ENCODE results near the gene PRR14.
"Not testable (repeated sequence)": the region's sequence is repeated elsewhere in the genome, so short reads cannot be mapped to it uniquely, and the experiment has no call there.

The PRR14 gene

DNA sequence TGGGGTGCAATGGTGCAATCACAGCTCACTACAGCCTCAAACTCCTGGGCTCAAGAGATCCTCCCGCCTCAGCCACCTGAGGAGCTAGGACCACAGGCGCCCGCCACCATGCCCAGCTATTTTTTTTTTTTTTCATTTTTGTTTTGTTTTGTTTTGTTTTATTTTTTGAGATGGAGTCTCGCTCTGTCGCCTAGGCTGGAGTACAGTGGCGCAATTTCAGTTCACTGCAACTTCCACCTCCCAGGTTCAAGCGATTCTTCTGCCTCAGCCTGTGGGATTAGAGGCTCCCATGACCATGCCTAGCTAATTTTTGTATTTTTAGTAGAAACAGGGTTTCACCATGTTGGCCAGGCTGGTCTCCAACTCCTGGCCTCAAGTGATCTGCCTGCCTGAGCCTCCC is 18.3 kb upstream of the PRR14 start:
- DNase-seq (ENCODE audit: low spot score), result not testable (repeated sequence)

DNA sequence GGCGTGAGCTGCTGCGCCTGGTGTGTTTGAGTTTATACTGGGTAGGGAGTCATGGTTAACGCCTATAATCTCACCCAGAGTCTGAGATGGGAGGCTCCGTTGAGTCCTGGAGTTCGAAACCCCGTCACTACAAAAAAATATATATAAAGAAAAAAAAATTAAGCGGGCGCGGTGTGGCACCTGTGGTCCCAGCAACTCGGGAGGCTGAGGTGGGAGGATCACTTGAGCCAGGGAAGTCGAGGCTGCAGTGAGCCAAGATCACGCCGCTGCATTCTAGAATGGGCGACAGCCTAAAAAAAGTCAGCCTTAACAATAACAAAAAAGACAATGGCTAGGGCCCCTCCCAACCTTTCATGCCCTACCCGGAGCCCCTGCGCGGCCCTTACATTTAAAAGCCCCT is 17.2 kb upstream of the PRR14 start:
- DNase-seq (ENCODE audit: low spot score), result no peak

DNA sequence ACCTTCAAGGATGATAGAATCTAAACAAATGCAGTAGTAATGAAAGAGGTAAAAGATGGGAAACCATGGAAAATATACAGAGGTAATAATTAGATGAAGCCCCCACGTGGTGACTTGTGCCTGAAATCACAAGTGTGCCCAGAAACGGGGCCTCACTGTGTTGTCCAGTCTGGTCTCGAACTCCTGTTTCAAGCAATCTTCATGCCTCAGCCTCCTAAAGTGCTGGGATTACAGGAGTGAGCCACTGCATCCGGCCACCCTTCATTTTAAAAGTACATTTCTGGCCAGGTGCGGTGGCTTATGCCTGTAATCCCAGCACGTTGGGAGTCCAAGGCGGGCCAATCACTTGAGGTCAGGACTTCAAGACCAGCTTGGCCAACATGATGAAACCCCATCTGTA is 14.2 kb upstream of the PRR14 start:
- no peak for DNase-seq (ENCODE audit: low spot score)

DNA sequence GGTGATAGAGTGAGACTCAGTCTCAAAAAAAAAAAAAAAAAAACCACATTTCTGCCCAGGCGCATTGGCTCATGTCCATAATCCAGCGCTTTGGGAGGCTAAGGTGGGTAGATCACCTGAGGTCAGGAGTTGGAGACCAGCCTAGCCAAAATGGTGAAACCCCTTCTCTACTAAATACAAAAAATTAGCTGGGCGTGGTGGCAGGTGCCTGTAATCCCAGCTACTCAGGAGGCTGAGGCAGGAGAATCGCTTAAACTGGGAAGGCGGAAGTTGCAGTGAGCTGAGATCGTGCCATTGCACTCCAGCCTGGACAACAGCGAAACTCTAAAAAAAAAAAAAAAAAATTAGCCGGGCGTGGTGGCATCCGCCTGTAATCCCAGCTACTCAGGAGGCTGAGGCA is 13.6 kb upstream of the PRR14 start:
- not testable (repeated sequence) for DNase-seq (ENCODE audit: low spot score)

DNA sequence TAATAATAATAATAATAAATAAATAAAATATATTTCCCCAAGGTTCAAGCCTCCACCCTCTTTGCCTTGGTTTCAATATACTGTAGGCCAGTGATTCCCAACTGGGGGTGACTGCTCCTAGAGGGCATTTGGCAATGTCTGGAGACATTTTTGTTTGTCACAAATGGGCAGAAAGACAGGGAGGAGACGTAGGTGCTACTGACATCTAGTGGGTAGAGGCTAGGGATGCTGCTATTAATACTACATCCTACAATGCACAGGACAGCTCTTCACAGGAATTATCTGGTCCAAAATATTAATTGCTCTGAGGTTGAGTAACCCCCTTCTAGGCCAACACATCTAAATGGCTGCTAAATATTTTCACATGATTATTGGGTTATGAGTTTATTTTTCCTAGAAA is 12.8 kb upstream of the PRR14 start:
- peak; percentile 78 for DNase-seq (ENCODE audit: low spot score)

DNA sequence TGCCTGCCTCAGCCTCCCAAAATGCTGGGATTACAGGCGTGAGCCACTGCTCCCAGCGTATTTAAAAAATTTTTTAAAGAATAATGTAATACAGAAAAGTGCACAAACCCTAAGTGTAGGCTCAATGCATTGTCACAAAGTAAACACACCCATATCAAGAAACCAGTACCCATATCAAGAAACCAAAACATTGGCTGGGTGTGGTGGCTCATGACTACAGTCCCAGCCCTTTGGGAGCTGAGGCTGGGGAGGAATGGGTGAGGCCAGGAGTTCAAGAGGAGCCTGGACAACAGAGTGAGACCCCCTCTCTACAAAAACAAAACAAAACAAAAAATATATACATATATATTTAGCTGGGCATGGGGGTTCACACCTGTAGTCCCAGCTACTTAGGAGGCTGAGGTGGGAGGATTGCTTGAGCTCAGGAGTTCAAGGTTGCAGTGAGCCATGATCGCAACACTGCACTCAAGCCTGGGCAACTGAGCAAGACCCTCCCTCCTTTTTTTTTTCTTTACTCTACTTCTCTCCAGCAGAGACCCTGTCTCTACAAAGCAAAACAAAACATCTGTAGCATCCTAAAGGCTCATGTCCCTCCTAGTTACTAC is 9.3 kb upstream of the PRR14 start:
- DNase-seq (ENCODE audit: low spot score), result no peak

DNA sequence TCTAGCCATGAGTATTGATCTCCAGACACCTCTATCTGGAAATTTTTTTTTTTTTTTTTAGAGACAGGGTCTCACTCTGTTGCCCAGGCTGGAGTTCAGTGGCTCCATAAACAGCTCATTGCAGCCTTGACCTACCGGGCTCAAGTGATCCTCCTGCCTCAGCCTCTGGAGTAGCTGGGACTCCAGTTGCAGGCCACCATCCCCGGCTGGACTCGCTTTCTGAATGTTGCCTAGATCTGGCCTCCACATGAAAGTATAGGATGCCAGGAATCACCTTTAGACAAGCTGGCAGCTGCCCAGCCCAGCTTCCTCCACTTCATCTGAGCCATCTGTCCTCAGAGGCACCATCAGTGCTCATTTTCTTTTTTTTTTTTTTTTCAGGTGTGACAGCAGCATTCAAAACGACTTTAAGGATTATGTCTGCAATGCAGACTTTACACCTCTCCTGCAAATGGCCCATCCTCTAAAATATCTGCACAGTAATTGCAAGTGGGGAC is 6.4 kb upstream of the PRR14 start:
- DNase-seq (ENCODE audit: low spot score), result no peak

DNA sequence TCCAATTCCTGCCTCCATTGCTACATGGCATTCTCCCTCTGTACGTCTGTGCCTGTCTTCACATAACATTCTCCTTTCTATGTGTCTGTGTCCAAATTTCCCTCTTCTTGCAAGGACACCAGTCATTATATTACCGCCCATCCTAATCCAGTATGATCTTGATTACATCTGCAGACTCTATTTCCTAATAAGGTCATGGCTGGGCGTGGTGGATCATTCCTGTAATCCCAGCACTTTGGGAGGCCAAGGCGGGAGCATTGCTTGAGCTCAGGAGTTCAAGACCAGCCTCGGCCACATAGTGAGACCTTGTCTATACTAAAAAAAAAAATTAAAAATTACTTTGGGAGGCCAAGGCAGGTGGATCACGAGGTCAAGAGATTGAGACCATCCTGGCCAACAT is 5.0 kb upstream of the PRR14 start:
- no peak for DNase-seq (ENCODE audit: low spot score)

DNA sequence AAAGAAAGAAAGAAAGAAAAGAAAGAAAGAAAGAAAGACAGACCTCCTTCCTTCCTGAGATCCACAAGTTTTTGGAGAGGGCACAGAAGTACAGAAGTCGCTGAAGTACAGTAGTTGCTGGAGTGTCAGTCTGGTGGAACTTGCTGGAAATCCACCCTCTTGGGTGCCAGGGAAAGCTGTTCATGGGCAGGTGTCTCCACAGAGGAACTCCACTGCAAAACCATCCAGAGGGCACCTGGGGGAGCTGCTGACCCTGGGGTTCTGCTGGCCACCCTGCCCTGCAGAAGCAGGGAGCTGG is 3.5 kb upstream of the PRR14 start:
- no peak for DNase-seq (ENCODE audit: low spot score)

DNA sequence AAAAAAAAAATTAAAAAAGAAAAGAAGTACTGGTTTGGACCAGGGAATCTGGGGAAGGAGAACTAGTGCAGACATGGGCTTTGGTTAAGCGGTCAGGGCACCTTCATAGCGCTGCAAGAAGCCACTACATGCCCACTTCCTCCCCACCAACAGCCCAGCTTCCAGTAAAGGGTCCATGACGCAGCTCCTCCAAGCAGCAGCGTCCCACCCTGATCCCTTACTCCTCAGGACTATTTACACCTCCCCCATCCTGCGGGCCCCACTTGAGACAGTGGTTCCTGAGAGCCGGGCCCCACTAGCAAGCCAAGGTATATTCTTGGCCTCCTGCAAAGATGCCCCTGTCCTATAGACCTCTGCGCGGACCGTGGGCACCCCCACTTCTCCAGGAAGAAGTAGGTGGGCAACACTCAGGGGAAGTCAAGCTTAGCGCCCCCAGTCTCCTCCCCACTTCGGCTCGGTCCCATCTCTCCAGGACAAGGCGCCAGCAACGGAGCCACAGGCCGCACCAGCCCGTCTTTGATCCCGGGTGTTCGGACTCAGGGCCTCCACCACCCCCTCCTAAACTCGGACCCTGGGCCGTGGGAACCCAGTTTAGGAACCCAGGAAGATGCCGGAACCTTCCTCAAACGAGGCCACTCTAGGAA is 913 bp upstream of the PRR14 start:
- no peak for DNase-seq (ENCODE audit: low spot score)

DNA sequence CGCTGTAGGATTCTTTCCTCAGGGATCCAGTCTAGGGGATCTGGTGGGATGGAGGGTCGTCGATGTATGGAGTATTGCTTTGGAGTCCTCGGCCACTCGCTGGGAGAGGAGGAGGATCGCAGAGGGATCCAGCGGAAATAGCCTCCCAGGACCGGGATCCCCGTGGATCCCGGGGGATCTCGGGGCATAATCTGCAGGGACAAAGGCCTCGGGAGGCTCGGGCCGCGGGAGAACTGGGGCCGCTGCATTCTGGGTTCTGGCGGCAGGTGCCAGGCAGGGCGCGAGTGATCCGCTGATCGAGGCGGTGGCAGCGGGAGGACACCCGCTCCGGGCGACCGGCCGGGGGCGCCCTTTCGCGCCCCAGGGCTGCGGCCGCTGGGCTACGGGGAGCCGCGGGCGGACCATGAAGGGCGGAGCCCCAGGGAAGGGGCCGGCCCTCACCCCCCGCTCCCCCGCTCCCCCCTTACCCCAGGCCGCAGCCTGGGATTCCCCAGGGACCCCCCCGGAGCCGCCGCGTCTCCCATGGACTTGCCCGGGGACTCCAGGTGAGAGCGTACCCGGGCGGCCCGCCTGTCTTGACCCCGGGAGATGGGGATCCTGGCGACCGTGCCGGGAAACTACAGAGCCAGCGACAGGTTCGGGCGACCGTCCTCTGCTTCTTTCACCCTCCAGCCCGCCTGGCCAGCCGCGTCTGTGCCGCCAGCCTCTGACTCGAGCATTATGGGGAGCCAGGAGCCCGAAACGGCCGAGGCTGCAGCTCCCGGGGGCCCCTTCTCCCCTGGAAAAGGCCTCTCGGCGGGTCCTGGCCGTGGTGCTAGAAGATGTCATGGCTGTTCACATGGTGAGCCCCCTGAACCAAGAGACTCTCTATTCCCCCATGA is 604 bp downstream of the PRR14 start:
- DNase-seq (ENCODE audit: low spot score), result peak; percentile 87

DNA sequence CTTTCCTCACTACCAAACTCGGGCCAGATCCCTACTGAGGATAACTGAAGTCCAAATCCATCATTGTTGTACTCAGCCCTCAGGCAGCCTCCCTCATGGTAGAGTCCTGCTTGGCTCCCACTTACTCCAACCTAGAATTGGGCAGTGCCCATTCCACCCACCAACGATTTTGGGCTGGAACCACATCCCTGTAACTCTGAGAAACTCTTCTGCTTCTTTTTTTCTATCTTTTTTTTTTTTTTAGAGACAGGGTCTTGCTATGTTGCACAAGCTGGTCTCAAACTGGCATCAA is 1.2 kb downstream of the PRR14 start:
- DNase-seq (ENCODE audit: low spot score), result no peak

DNA sequence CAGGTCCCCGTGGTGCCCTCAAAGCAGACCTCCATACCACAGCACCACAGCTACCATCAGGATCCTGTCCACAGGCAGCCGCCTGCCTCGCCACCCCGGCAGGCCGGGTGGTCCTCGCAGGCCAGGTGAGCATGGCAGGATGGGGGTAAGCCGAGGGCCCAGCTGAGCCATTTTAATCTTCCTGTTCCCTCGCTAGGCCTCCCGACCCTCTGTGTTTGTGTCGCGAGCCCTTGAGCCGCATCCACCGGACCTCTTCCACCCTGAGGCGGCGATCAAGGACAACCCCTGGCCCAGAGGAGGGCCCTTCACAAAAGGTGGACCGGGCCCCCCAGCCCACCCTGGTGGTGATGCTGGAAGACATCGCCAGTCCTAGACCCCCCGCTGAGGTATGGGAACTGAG is 2.0 kb downstream of the PRR14 start:
- no peak for DNase-seq (ENCODE audit: low spot score)

DNA sequence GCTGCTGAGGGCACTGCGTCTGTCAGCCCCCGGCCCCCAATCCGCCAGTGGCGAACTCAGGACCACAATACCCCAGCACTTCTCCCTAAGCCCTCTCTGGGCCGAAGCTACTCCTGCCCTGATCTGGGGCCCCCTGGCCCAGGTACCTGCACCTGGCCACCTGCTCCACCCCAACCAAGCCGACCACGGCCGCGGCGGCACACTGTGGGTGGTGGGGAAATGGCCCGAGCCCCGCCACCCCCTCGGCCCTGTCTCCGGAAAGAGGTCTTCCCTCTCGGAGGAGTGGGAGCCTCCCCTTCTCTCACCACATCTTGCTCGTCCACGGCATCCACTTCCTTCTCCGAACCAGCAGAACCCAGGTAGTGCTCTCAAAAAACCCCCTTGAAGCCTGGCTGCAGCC is 4.1 kb downstream of the PRR14 start:
- no peak for DNase-seq (ENCODE audit: low spot score)

DNA sequence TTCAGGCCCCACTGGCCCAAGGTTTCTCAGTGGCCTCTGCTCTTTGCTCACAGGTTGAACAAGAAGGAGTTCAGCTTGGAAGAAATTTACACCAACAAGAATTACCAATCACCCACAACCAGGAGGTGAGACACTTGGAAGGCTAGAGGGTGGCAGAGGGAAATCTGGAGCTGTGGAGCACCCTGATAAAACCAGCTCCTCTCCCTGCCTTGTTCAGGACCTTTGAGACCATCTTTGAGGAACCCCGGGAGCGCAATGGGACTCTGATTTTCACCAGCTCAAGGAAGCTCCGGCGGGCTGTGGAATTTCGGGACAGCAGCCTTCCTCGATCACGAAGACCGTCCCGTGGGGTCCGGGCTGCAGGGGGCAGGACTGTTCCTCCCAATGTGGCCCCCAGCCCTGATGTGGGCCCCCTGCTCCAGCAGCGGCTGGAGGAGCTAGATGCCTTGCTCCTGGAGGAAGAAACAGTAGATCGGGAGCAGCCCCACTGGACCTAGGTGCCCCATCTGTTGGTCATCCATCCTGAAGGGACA is 5.1 kb downstream of the PRR14 start:
- no peak for DNase-seq (ENCODE audit: low spot score)

DNA sequence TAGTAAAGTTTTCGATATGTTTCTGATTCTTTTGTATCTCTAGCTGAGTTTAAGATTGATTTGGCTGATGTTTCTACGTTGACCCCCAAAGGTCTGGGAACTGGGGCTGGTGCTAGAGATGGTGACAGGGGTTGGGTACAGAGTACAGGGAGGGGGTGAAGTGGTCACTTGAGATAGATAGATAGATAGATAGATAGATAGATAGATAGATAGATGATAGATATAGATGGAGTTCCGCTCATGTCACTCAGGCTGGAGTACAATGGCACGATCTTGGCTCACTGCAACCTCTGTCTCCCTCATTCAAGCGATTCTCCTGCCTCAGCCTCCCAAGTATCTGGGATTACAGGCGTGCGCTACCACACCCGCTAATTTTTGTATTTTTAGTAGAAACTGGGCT is 5.6 kb downstream of the PRR14 start:
- DNase-seq (ENCODE audit: low spot score), result no peak

DNA sequence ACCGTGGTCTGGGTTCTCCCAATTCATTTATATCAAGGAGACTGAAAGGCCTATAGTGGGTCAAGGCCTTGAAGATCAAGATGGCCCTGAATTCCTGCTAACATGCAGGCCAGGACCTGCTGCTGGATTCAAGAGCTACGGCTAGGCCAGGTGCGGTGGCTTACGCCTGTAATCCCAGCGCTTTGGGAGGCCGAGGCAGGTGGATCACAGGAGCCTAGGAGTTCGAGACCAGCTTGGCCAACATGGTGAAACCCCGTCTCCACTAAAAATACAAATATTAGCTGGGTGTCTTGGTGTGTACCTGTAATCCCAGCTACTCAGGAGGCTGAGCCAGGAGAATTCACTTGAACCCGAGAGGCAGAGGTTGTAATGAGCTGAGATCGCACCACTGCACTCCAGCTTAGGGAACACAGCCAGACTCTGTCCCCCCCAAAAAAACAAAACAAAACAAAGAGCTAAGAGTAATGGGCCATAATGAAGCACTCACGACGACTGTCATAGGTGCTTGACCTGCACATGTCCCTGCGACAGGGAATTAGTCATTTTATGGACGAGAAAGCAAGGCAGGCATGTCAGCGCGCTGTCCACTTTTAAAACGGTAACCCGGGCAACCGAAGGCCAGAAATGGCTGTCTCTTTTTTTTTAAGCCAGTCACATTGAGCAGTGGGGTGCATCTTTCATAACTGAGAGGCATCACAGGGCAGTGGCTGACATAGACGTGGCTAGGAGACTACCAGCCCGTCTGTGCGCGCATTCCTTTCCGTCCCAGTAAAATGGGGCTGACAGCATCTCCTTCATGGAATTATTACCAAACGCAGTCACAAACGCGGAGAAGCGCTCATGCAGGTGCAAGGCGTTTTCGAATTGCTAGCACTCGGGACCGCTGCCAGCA is 6.5 kb downstream of the PRR14 start:
- DNase-seq (ENCODE audit: low spot score), result no peak

DNA sequence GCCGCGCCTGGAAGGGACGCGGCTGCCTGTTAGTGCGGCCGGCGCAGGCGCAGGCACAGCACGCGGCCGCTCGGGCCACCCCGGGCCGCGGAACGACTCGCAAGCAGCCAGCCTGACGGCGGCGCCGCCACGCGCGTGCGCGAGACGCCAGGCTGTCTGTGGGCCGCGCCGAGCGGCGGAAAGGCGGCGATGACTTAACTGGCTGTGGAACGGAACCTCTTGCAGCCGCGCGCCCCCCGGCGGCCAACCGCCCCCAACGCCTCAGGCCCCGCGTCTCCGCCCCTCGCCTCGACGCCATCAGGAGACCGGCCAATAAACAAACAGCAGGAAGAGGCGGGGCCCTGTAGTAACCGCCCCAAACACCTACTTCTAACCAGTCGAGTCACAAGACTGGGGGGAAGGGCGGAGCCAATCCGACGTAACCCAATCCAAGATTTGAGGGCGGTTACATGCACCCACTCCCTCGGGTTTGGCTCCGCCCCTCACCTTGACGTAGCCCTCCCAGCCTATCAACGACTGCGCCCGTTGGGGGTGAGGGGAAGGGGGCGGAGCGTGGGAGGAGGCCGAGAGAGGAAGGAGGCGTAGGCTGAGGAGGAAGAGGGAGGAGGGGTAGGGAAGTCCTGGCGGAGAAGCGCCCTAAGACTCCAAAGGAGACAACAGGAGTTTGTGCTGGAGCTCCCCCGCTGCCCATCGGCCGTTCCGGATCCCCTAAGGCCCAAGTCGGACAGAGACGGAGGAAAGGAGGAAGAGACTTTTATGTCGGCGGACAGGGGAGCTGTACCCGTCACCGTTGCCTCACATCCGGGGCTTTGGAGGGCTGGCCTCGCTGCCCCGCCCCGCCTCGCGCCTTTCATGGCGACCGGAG is 7.3 kb downstream of the PRR14 start, which contains the start of gene FBRS:
FBRS (plus strand) TSS at position 566 of the 865 bp plus-strand sequence. CDS start 1,088 bp downstream, outside the sequence.
- peak; percentile 100 for DNase-seq (ENCODE audit: low spot score)

DNA sequence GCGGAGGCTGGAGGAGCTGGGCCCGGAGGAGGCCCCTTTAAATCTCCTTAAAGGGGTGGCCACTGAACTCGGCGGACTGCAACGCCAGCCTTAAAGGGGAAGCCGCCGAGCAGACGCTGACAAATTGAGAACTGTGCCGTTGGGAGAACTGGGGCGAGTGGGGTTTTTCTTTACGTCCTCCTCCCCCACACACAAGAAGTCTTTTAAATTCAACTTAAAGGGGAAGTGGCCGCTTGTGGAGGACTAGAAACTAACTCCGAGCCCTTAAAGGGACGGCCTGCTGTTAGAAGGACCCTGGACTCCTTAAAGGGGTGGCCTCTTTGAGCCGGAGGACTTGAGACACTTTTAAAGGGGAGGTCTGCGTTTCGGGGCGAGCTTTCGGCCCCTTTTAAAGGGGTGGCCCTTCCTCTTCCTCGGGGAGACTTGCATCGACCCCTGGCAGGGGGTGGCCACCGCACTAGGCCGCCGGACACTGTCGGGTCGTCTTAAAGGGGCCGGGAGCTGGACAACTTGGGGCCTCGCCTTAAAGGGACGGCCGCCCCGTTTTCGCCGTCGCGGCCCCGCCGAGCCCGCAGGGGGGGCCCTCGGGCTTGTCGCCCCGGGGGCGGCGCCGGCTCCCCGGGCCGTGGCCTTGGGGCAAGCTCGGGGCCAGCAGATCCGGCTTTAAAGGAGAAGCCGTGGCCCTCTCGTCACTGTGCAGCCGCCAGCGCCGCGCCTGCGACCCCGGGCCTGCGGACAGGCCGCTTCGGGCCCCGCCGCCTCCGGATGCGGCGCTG is 8.2 kb downstream of the PRR14 start:
- DNase-seq (ENCODE audit: low spot score), result peak; percentile 98

Measured in NAMALWA (cell line).